Panc1 (cell line): ENCODE measurements around the gene SPECC1.

Experiments
- POLR2AphosphoS5 ChIP-seq: IDR thresholded peaks from 2 replicates; pipeline ENCODE4 v1.6.1; 2012; ENCODE audit warnings: mild to moderate bottlenecking, low read depth, low read length, moderate library complexity
- TF ChIP-seq, protein P1 (sequence below): fragments of 450-650 bp; IDR thresholded peaks from 2 replicates; pipeline ENCODE4 v1.5.1; 2017; ENCODE audit warnings: mild to moderate bottlenecking

DNA sequence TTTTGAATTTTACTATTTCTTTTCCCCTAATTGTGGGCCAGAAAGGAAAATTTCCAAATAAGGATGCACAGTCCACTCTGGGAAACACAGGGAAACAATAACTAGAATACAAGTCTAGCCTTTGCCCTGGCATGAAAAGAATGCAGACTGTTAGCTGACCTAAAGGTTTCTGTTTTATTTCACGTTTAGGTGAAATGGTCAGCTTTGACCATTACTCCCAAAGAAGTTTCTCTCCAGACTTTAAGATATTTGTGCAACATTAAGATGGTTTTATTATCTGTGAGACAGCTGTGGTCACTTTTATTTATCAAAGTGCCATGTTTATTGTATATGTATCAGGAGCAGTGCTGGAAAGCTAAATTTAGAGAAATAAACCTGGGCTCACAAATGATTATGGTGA is 163.9 kb downstream of the SPECC1 start:
- TF ChIP-seq, protein P1, sequence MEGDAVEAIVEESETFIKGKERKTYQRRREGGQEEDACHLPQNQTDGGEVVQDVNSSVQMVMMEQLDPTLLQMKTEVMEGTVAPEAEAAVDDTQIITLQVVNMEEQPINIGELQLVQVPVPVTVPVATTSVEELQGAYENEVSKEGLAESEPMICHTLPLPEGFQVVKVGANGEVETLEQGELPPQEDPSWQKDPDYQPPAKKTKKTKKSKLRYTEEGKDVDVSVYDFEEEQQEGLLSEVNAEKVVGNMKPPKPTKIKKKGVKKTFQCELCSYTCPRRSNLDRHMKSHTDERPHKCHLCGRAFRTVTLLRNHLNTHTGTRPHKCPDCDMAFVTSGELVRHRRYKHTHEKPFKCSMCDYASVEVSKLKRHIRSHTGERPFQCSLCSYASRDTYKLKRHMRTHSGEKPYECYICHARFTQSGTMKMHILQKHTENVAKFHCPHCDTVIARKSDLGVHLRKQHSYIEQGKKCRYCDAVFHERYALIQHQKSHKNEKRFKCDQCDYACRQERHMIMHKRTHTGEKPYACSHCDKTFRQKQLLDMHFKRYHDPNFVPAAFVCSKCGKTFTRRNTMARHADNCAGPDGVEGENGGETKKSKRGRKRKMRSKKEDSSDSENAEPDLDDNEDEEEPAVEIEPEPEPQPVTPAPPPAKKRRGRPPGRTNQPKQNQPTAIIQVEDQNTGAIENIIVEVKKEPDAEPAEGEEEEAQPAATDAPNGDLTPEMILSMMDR: no peak
- no peak for TF ChIP-seq POLR2AphosphoS5
